ENCODE results near the gene VHLL.
A peak's percentile ranks its signal among the peaks of the same experiment; 100 is the strongest.

VHLL gene

DNA sequence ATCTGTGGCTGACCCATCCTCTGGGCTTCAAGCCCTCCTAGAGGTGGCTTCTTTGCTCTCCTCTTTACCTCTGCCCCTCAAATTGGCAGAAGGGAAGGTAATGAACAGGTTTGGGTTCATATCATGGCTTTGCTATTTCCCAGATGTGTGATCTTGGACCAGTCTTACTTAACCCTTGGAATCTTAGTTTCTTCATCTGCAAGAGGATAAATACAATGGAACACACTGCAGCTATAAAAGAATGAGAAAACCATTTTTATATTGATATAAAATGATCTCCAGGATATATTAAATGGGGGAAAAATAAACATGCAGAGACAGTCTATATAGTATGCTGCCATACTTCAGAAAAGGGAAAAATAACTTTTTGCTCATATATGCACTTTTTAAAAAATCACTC lies 9.2 kb downstream of the VHLL start:
- no peak for DNase-seq

DNA sequence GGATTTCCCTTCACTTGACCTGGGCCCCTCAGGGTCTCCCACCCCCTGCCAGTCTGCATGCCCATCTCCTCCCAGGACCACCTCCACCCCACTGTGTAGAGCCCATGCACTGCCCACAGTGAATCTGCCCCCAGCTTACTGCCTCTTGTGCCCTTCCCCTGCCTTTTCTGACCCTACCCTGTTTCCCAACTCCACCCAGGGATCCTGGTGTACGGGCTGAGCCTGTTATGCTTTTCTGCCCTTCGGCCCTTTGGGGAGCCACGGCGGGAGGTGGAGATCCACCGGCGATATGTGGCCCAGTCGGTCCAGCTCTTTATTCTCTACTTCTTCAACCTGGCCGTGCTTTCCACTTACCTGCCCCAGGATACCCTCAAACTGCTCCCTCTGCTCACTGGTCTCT lies 13.0 kb downstream of the VHLL start:
- DNase-seq: no peak

DNA sequence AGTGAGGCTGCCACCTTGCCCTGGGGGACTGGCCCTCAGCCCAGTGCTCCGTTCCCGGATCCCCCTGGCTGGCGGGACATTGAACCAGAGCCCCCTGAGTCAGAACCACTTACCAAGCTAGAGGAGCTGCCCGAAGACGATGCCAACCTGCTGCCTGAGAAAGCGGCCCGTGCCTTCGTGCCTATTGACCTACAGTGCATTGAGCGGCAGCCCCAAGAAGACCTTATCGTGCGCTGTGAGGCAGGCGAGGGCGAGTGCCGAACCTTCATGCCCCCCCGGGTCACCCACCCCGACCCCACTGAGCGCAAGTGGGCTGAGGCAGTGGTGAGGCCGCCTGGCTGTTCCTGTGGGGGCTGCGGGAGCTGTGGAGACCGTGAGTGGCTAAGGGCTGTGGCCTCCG lies 13.7 kb downstream of the VHLL start:
- DNase-seq: no peak

DNA sequence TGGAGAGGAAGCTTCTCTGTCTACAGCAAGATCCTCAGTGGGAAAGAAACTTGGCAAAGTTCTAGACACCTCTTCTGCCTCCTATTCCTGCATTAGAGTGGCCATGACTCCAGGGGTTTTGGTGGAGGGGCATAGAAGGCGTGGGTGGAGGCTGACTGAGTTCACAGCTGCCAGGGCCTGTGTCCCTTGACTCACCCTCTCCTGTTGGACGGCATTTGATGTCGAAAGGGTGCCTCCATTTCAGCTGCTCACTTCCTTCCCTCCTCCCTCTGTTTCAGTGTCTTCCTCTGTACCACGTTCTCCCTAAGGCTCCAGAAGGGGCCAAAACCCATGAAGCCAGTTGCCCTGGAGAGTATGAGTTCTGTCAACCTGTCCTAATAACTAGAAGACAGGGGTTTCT lies 14.3 kb downstream of the VHLL start:
- DNase-seq: no peak

DNA sequence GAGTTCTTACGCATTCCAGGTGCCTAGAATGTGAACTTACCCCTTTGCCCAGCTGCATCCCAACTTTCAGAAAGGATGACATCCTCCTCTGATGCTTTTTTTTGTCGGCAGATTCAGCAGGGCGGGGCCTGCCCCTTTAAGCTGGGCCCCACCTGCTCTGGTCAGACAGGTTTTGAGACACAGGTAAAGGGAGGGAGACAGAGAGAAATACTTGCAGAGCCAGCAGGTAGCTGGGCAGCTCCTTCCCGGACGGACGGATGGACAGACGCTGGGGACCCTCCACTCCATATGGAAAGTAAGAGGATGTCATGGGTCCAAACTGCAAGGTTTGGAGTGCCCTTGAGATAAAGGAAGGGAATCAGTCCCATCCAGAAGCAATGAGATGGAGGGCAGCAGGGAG lies 15.0 kb downstream of the VHLL start, which contains the start of gene TMEM79:
Gene TMEM79 (plus strand): TSS at position 214 of the 400 bp plus-strand sequence. CDS start 902 bp downstream, outside the sequence.
- no peak for DNase-seq

DNA sequence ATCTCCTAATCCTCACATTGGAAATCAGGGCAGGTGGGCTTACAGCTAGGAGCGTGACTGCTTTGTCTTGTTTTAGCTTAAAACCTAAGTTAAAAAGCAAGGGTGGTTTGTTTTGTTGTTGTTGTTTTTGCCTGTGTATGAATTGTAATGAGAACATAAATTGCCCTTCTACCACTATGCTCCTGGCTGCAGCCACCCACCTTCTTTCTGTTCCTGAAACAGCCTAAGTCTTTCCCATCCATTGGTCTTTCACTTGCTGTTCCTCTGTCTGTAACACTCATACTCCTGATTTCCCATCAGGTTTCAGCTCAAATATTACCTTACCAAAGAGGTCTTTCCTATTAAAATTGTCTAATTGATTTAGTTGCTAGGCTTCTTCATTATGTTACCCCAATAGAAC lies 15.6 kb downstream of the VHLL start:
- no peak for DNase-seq

DNA sequence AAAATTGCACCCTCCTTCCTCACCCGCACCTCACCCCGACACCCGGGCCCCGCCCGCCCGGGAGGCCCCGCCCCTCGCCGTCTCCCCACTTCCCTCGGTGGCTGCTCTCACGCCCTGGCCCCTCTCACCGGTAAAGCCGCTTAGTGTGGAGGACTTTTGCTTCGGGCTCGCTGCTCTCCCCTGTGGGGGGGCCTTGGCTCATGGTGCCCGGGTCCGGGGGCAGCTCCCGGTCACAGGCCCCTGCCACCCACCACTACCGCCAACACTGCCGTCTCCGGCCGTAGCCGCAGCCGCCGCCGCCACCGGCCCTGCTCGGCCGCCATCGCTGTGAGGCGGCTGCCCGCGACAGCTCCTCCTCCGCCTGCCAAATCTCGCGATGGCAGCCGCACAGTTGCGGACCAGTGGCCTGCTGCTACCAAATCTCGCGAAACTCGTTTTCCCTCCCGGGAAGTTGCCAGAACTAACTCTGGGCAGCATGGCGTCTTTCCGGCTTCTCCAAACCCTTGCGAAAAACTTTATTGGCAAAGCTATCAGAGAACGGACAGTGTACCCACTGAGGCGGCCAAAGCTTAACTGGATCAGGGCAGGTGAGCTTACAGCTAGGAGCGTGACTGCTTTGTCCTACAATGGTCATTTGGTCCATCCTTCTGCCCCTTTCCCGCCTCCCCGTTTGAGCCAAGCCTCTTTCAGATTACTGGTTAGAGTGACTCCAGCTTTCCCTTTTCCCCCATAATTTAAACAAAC lies 16.5 kb downstream of the VHLL start, which contains the start of gene SMG5:
Gene SMG5 (minus strand): TSS at position 347 of the 744 bp plus-strand sequence. CDS start 145 bp downstream, at position 202.
- DNase-seq: peak; percentile 99

DNA sequence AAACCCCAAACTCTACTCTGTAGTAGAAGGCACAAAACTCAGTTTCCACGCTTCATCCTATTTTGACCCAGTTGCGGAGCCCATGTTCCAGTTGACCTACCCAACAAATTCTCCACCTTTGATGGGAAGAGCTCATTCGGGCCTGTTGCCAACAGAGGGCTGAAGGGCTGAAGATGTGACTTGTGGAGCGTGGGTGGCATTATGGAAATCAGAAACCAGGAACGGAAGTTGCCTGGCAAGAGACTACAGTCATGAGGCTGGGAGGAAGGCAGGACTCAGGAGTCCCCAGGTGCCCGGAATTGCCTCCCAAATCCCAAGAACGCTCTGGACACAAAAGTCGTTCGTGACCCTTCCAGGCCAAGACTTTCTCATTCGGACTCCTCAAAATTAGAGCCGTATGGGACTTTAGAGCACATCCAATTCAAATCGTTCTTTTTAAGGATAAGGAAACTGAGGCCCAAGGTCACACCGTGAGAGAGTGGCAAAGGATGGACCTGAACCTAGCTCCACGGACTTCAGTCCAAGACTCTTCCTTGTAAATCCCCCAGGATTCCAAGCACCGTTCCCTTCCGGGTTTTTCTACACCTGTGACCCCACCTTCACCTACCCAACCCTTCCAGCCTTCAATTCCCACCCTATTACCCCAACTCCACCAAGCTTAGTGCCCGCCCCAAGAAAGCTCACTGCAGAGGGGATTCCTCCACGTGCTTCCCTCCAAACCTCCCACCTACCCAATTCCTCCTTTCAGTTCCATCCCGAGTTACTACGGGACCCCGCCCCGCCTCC lies 17.2 kb downstream of the VHLL start:
- DNase-seq: no peak

DNA sequence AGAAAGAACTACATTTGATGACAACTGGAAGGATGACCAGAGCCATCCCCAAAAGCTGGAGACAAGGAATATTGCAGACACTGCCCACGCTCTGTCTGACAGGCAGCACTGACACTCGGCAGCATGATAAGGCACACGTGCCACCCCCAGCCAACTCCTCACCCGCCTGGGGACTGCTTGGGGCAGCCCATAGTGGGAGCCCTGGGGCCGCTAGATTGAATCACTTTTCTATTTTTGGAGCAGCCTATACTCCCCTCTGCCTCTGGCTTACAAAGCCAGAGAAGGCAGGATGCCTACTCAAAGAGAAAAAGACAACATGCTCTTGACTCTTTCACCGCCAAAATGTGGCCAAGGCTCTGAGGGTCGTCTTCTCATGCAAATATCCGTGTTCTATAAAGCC lies 17.8 kb downstream of the VHLL start:
- DNase-seq: no peak

DNA sequence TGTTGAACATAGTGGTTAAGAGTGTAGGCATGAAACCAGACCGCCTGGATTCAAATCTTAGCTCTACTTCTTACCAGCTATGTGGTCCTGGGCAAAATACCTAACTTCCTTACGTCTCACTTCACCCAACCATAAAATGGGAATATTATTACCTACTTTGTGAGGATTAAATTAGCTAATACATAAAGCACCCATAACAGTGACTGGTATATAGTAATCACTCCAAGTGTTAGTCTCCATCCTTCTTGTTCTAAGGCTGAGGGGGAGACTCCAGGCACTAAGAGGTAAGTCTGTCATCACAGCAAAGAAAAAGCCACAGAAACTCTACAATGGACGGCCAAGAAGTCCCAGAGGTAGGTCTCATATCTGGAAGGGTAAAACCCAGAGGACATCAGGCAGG lies 19.3 kb downstream of the VHLL start:
- no peak for DNase-seq

DNA sequence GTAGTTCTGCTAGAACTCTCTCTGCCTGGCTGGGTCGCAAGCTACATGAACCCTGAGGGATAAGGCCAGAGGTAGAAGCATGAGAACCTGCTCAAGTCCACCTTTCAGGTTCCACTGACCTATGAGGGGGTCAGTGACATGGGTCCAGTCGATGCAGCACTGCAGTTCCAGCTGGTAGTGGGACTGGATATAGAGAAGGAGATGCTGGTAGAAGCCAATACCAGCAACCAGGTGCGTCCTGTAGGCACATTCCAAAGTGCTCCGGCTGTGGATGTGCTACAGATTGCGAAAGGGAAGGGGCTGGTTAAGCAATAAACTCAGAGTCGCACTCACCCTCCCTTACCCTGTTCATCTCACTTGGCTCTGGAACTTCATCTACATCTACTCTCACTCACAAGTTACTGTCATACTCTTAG lies 22.1 kb downstream of the VHLL start:
- DNase-seq: no peak

DNA sequence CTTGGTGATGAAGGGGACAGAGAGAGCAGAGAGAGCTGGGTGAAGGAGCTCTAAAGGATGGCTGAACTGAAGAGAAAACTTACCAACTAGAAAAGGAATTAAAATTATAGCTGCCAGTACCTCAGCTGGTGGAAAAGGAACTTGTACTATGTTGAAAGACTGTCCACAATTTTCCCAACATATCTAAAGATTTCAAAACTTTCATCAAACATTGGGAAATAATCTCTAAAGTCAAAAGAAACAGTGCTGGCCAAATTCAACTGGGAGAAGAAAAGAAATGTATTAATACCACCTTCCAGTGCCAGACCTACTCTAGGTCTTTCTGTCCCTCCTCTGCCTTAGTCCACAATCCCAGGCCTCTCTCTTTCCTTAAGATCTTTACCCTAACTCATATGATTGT lies 22.6 kb downstream of the VHLL start:
- no peak for DNase-seq

DNA sequence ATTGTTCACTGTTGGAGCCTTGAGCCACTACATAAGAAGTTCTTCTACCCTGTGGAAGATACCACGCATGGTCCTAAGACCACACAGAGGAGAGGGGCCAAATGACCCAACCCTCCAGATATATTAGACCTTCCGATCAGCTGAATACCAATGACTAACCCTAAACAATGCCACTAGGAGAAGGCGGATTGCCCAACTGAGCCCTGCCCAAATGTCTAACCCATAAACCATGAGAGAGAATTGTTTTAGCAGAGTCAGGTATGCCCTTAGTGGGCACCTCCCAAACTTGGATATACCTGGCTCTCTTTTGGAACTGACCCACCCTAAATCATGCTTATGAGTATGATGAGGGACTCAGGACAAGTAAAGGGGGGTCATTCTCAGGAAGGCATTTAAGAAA lies 28.8 kb downstream of the VHLL start:
- DNase-seq: no peak

DNA sequence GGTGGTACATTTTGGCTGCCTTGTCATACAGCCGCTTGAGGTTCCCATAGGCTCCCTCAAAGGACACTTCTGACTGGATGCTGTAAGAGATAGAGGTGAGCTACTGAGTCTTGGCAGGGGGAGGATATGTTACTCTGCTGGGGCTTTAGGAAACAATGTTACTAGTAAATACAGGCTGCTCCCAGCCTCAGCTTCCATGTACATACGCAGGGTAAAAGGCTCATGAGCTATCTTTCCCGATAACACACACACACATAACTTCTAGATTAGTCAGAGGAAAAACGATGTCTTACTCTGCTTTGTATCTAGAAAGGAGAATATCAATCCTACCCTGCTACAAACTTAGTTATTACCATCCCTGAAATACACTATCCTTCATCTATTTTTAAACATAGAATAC lies 30.8 kb downstream of the VHLL start:
- no peak for DNase-seq

DNA sequence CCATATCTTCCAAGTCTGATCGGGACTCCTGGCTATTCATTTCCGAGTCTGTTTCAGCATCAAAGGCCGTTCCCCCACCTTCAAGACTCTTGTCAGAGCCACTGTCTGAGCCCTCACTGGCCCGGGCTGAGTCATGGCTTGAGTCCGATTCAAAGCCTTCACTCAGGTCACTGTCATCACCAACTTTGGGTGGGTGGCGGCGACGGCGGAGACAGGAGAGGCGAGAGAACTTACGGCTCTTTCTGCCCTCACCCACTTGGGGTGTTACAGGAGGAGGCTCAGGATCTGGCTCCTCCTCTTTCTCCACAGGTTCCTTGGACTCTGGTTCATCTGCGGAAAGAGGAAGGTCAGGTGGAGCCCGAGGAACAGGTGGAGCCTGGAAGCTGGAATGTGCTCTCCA lies 33.1 kb downstream of the VHLL start:
- DNase-seq: no peak

DNA sequence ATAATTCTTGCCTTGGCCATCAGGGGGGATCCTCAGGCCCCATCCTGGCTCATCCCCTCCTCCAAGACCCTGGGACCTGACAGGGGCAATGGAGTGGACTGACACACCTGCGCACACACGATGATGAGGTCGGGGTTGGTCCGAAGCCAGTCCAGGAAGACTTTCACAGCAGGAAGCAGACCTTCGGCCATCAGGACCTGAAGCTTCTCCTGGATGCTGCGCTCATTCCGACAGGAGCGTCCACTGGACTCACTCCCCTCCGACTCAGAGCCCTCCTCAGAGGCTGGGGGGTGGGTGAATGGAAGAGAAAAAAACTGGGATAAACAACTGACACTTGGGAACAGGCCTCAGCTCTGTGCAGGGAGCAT lies 35.8 kb downstream of the VHLL start:
- DNase-seq: no peak

DNA sequence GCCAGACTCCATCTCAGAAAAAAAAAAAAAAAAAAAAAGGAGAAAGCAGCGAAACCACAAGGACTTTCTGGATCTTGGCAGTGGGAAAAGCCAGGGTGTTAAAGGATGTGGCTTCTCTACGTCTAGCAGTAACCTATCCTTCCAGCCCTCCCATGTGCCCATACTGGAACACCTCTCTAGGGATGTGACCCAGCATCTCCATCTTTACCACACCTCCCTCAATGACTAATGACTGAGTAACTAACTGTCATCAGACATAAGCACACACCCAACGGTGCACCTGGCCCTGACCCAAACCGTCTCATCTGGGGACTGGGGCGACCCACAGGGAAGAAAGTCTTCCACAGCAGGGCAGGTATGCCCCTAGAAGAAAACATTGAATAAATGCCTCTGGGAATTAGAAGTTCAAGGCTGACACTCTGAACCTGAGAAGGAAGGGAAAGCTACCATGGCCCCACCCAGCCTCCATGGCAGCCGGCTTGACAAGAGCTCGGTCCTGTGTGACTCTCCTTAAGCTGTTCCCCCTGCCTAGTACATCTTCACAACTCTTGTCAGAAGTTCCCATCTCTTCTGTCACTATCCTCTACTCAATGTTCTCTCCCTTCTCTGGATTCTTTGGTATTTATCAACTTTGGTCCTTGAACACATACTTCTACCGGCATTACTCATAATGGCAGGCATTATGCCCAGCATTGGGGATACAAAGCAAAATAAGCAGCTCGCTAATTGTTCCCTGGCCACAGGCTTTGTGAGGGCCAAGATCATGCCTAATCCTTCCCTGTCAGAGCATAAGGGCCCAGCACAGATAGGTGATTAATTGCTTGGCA lies 36.4 kb downstream of the VHLL start:
- no peak for DNase-seq

DNA sequence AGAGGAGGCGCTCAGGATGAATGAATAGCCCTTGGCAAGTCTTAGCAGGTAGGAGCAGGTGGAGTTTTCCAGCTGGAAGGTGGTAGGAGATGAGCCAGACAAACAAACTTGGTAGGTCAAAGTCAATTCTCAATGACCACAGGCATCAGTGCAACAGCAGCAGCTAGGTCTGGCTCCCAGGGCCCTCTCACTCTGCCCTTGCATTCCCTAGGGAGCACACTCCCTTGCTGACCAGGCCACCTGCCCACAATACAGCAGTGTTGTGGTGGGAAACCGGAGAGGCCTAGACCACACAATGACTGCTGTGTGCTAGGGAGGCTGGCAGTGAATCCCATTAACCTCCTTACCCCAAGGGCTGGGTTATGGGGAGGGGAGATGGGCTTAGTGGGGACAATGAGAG lies 38.2 kb downstream of the VHLL start:
- no peak for DNase-seq

DNA sequence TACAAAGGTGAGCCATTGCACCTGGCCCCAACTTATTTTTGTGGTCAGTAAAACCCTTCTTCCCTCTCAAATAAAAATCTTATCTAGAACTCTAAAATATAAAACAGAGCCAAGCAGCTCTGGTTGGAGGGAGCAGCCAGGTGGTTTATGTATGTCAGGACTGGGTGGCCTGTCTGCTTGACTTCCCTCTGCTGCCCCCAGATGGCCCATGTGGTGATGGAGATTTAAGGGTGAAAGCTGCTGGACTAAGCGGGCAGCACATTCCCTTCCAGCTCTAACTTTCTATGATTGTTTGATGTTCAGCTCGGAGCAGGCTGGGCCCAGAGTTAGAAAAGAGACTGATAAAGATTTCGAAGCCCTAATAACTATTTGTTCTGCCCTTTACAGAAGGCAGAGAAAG lies 39.3 kb downstream of the VHLL start:
- no peak for DNase-seq

DNA sequence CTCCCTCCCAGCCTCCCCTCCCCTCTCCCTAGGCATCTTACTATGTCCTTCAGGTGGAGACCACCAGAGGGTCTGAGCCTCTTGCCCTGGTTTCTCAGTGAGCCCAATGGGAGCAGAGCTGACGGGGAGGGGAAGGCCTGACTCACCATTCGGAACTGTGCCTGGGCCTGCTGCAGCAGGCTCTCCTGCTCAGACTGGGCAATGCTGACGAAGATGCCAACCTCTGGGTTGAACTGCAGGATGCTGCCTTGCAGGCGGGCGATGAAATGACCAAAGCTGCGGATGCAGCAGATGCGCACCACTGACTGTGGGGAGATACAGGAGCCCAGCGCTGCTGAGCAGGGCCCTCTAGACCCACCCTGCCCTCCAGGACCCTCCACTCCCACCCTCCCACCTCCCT lies 40.2 kb downstream of the VHLL start:
- no peak for DNase-seq

DNA sequence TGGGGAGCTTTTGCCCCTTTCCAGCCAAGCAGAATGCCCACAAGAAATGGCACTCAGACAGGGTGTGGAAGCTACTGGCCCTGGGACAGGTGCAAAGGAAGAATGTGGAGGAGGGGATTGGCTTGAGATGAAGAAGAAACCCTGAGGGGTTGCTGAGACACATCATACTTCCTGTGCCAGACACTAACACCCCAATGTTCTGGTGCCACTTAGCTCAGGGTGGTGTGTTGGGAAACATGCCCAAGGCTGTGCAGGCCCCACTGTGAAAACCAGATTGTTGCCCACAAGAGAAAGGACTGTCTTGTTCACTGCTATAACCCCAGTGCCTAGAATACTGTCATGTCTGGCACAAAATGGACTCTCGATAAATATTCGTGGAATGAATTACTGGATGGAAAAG lies 41.4 kb downstream of the VHLL start:
- DNase-seq: no peak

DNA sequence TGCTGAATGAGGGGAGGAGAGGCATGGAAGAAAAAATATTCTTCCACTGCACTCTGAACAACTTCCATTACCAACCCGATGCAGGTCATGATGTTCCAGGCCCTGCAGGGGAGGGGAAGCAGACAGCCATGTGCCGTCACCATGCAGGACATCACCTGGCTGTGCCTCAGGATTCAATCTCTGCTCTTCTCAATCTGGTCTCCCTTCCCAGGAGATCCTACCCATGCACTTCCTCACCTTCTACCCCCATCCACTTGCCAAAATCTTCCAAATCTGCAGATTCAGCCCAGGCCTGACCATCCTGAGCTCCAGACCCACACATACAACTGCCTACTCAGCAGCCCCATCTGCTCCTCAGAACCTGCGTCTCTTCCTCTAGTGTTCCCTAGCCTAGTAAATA lies 45.5 kb downstream of the VHLL start:
- no peak for DNase-seq

DNA sequence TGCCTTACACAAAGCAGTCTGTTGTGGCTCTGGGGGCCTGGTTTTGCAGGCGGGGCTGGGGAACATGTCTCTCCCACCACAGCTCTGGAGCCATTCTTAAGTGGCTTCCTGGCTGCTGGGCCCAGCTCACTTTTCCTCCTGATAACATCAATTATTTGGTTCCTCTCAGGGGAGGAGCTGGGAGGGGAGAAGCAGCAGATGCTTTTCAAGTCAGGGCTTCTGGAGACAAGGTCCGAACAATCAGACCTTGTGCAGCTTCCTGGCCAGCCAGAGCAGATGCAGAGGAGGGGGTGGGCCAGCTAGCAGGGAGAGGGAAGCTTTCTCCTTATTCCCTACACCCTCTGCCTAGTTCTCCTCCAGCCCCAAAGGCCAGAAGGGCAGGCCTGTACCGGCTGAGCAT lies 47.6 kb downstream of the VHLL start:
- no peak for DNase-seq

DNA sequence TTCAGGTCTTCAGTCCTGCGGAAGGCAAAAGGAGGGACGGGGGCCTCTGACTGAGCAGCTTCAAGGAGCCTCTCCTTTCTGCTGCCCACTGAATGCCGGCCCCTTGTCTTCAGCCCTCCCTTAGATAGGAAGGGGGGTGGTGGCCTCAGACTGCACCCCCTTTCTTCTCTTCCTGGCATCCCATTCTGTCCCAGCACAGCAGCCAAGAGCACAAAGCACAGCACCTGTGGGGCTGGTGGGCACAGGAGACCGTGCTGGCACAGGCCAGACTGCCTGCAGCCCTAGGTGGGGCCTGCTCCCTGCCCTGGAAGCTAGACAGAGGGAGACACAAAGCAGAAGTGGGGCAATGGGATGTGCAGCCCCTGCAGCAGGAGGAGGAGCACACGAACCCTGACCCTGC lies 49.5 kb downstream of the VHLL start:
- DNase-seq: no peak

Measured in NCI-H1092 treated with DMSO at 0.1 percent for 48 hours (cell line).